ENCODE data around the gene TTI1. TPM values are rescaled to one million over a fixed set of nuclear protein-coding genes. Genes with fewer than 3 reads are reported as not detected.

The TTI1 gene
- total and polyA plus RNA-seq, 2 of the 13 experiments (the other 11 are each of a cell fraction or from before 2014, with no cell fraction given) = 22.9 to 39.8 TPM

- TF ChIP-seq ZNF7 (CRISPR knock-in tag; IDR thresholded peaks at IDR 0.05) (no peak), SKI (IDR thresholded peaks at IDR 0.05; ENCODE audit: partially characterized antibody) (peak; percentile 28), HNF4G (IDR thresholded peaks at IDR 0.05; ENCODE audit: borderline replicate concordance, low read depth, low read length) (no peak), HNF4G (CRISPR knock-in tag; IDR thresholded peaks at IDR 0.05; ENCODE audit: borderline replicate concordance, low read depth) (no peak), ZNF530 (CRISPR knock-in tag; IDR thresholded peaks at IDR 0.05; ENCODE audit: low read depth) (no peak), KLF11 (CRISPR knock-in tag; IDR thresholded peaks at IDR 0.05) (peak; percentile 71), TBX3 (IDR thresholded peaks at IDR 0.05; ENCODE audit: borderline replicate concordance) (peak; percentile 69), NFIC (IDR thresholded peaks at IDR 0.05; ENCODE audit: low read length) (no peak), ZC3H13 (CRISPR knock-in tag; IDR thresholded peaks at IDR 0.05) (no peak), PATZ1 (CRISPR knock-in tag; IDR thresholded peaks at IDR 0.05) (peak; percentile 52), BCL3 (CRISPR knock-in tag; IDR thresholded peaks at IDR 0.05) (no peak), USF2 (IDR thresholded peaks at IDR 0.05; ENCODE audit: low read depth, low read length) (no peak), USF2 (CRISPR knock-in tag; IDR thresholded peaks at IDR 0.05; ENCODE audit: borderline replicate concordance) (no peak), KAT7 (CRISPR knock-in tag; IDR thresholded peaks at IDR 0.05; ENCODE audit: borderline replicate concordance) (no peak), ZBTB39 (CRISPR knock-in tag; IDR thresholded peaks at IDR 0.05) (peak; percentile 54; the same call in 1 of the 2 replicates), NONO (IDR thresholded peaks at IDR 0.05) (no peak), NONO (CRISPR knock-in tag; conservative IDR thresholded peaks at IDR 0.05) (no peak), ATF7 (IDR thresholded peaks at IDR 0.05) (no peak), ATF7 (CRISPR knock-in tag; IDR thresholded peaks at IDR 0.05) (no peak), SNAPC2 (CRISPR knock-in tag; IDR thresholded peaks at IDR 0.05) (no peak), CAMTA2 (CRISPR knock-in tag; IDR thresholded peaks at IDR 0.05; ENCODE audit: borderline replicate concordance) (no peak), THAP7 (CRISPR knock-in tag; IDR thresholded peaks at IDR 0.05) (no peak), KAT2B (IDR thresholded peaks at IDR 0.05; ENCODE audit: borderline replicate concordance, low read depth, low read length) (no peak), ZNF12 (CRISPR knock-in tag; IDR thresholded peaks at IDR 0.05) (no peak), SP2 (CRISPR knock-in tag; IDR thresholded peaks at IDR 0.05) (no peak)
Measured at GRCh38 chr20:38059832-38060231, 26.6 kb upstream of the TTI1 start (continued).

All from HepG2 (cell line).